Stimulated activated CD4-positive, alpha-beta T cell treated with anti-CD3 and anti-CD28 coated beads, Interleukin-2, amount 100 ng/mL, for 48 hours (primary cell): Measurements from ENCODE around the gene PCNT.
"Not testable (repeated sequence)": the region's sequence is repeated elsewhere in the genome, so short reads cannot be mapped to it uniquely, and the experiment has no call there.

Experiments
- DNase-seq, 2 donors: peaks; one replicate each; pipeline ENCODE4 v3.0.0-alpha.2; 2020

PCNT gene

DNA sequence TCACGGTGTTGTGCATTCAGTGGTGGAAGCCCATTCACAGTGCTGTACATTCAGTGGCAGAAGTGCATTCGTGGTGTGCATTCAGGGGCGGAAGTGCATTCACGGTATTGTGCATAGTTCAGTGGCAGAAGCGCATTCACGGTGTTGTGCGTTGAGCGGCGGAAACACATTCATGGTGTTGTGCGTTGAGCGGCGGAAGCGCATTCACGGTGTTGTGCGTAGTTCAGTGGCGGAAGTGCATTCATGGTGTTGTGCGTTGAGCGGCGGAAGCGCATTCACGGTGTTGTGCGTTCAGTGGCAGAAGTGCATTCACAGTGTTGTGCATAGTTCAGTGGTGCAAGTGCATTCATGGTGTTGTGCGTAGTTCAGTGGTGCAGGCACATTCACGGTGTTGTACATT lies 60.6 kb downstream of the PCNT start:
- DNase-seq, result no peak

DNA sequence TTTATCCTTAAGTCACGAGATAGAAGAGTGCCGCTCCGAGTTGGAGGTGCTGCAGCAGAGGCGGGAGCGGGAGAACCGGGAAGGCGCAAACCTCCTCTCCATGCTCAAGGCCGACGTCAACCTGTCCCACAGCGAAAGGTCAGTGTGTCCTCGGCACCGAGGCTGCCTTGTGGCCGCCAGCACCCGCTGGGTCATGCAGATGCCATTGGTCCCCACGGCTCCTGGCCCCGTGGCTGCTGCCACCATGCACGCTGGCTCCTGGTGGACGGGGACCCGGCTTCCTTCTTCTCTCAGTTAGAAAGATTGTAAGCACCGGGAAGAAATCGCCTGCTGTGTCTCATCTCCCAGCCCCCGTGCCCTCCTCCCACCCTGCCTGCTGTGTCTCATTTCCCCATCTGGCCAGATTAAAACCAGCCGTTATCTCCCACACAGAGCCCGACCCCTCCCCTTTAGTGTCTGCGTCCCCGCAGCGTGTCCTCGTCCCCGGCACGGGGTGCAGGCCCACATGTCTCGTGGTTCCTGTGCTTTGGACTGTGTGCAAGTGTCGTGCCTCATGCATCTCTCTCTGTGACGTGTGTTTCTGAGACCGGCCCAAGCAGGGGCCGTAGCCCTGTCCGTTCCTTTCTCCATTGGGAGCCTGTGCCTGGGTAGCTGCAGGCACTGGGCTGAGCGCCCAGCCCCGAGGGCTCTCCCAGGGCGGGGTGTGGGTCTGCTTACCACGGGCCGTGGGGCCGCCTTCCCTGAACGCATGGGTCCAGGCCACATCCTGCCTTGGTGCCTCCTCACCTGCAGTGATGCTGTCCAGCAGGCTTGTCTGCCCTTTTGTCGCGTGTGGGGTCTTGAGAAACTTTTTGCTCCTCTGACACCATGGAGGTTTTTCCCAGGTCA lies 62.1 kb downstream of the PCNT start:
- no peak for DNase-seq

- DNase-seq, result no peak
Observed at GRCh38 chr21:46386734-46387088, 62.8 kb downstream of the PCNT start.

- DNase-seq, result no peak
Observed at GRCh38 chr21:46388206-46388880, 64.4 kb downstream of the PCNT start.

DNA sequence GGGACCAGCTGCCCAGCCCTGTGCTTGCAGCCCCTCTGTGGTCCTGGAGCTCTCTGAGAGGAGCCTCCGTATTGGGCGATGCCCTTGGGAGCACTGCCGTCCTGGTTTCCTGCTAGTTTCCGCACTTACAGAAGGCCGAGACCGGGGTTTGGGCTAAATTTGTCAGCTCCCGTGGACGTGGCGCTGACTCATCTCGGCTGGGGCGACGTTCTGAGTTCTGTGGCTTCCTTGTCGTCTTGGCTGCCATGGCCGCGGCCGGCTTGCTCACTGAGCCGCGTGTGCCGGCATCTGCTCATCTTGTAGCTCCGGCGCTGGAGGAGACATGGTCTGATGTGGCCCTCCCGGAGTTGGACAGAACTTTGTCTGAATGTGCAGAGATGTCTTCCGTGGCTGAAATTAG lies 64.9 kb downstream of the PCNT start:
- no peak for DNase-seq

- no peak for DNase-seq
Observed at GRCh38 chr21:46390603-46391545, 66.9 kb downstream of the PCNT start.

DNA sequence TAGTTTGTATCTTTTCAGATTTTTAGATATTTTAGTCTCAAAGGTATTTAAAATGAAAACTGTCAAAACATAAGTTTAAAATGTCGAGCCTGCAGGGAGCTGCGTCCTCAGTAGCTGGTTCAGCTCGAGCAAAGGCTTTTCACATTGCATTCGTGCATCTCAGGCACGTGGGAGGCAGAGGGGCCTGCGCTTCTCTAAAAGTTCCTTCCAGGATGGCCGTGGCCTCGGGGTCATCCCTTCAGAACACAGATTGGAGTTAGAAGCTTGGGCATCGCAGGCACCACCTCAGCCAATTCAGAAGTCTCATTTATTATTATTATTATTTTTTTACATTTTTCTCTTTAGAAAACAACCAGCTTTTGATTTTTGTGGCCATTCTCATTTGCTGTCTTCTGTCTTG lies 67.8 kb downstream of the PCNT start:
- no peak for DNase-seq

- DNase-seq, result no peak
Observed at GRCh38 chr21:46392921-46393320, 69.0 kb downstream of the PCNT start.

GRCh38 chr21:46393451-46393940 lies 69.5 kb downstream of the PCNT start:
- DNase-seq, result no peak

DNA sequence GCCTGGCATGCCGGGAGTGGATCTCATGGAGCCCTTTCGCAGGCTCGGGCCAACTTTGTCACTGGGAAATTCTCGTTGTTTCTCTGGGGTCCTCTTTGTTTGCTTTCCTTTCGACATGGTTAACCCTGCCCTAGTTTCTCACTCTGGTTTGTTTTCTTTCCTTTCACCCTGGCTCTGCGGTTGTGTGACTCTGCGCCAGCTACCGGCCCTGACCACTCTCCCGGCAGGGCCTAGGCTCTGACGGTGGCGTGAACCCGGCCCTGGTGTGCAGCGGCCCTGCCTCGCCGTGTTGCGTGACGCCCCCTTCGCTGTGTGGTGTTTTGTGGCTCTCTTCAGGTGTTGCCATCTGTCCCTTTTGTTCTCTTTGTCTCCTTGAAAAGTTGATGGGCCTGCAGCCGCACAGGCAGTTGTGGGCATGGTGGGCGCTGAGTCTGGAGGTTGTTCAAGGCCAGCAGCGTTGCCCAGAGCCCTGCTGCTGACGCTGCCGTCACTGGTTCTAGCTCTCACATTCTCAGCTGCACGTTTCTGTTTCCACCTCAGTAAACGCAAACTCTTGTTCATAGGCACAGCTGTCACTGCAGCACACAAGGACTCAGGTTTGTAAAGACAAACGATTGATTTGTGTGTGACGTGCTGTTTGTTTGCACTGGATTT lies 70.1 kb downstream of the PCNT start:
- no peak for DNase-seq

DNA sequence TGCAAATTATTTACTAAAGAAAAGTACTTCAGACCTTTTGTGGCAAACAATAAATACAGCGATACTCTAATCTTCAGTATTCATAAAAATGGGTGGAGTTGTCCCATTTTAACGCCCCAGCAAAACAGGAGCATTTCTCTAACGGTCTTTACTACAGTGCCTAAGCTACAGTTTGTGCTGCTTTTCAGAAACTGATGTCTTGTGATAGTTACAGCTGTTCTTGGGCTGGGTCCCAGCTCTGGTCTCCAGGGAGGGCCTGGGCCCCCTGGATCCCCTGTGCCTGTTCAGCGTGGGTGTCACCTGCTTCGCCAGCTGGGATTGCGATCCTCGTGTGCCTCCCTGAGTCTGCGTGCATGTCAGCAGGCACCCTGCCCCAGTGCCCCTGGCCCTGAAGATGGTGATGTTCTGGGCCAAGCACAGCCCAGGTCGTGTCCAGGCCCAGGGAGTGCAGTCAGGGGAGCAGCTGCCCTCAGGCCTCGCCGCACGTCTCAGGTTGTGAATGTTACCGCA lies 70.7 kb downstream of the PCNT start:
- DNase-seq, result no peak

DNA sequence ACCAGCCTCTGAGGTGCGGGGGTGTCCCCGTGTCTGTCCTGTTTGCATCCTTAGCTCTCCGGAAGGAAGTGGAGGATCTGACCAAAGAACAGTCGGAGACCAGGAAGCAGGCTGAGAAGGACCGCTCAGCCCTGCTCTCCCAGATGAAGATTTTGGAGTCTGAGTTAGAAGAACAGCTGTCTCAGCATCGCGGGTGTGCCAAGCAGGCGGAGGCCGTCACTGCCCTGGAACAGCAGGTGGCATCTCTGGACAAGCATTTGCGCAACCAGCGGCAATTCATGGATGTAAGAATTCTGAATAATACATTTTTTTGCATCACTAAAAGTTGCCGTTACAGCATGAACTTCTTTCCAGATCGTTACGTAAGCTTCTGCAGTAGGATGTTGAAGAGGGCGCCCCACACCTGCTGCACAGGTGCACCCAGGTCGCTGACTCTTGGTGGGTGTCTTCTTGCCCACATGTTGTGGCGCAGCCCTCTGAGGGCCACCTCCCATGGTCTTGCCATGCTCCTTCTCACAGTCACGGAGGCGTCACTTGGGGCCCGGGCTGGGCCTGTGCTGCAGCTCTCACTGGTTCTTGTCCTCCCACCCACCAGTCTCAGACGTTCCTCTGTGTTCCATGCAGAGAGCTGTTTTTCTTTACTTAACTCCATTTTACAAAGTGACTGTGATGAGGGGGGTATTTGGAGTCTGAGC lies 73.4 kb downstream of the PCNT start:
- DNase-seq, result no peak

GRCh38 chr21:46397993-46398392 lies 74.0 kb downstream of the PCNT start:
- DNase-seq, result no peak

DNA sequence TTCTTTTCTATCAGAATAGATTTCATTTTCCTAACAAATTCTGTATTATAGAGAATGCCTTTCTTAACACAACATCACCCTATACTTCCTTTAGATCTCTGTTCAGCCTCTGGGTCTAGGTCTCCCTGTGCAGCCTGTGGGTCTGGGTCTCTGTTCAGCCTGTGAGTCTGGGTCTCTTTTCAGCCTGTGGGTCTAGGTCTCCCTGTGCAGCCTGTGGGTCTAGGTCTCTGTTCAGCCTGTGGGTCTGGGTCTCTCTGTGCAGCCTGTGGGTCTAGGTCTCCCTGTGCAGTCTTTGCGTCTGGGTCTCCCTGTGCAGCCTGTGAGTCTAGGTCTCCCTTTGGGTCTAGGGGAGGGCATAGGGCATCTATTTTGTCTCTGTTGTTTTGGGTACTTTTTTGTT lies 75.2 kb downstream of the PCNT start:
- no peak for DNase-seq

DNA sequence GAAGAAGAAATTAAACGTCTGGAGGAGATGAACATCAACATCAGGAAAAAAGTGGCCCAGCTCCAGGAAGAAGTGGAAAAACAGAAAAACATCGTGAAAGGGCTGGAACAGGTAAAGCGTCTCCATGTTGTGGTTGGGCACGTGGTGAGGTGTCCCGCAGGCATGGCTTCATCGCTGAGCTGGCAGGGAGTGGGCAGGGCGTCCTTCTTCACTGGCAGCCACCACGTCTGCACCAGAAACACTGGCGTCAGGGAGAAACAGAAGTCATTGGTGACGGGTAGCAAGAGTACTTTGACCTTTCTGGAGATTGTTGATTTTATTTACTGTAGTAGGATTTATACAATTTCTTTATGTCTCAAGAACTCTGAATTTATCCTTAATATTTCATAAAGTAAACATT lies 75.7 kb downstream of the PCNT start:
- DNase-seq, result no peak

DNA sequence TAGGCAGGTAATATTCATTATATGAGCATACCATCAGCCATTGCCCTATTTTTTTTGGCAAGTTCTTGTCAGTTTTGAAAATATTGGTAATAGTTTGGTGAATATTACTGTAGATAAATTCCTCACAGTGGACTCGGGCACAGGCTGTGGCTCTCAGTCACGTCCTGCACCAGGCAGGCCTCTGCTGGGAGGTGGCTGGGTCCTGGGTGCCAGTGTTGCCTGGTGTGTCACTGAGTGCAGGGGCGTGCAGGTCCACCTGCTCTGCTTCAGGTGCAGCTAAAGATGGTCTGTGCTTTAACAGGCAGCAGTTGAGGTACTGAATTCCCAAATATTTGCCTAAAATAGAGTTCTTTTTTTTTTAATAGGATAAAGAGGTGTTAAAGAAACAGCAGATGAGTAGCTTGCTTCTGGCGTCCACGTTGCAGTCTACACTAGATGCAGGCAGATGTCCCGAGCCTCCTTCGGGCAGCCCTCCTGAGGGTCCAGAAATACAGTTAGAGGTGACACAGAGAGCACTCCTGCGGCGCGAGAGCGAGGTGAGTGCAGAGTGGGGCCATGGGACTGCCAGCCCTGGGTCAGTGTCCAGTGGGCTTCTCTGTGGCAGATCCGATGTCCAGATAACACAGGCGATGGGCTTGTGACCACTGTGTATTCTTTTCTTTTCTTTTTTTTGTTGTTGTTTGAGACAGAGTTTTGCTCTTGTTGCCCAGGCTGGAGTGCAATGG lies 77.4 kb downstream of the PCNT start:
- DNase-seq, result no peak

DNA sequence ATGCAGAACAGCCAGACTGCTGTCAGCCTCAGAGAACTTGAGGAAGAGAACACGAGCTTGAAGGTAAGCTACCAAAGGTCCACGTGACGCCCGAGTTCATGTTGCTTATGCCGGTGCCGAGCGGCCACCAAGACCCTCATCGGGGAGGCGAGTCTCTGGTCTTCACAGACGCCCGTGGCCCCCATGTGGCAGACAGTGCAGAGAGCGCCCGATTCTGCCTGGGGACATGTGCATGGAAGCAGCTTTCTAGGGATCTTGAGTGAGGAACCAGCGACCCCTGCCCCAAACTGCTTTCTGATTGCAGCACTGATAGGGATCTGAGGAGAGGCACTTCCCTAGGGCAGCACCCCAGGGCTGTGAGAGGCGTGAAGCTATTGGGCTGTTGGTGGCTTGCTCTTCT lies 78.5 kb downstream of the PCNT start:
- DNase-seq, result no peak

- not testable (repeated sequence) for DNase-seq
Observed at GRCh38 chr21:46403234-46403811, 79.4 kb downstream of the PCNT start.

DNA sequence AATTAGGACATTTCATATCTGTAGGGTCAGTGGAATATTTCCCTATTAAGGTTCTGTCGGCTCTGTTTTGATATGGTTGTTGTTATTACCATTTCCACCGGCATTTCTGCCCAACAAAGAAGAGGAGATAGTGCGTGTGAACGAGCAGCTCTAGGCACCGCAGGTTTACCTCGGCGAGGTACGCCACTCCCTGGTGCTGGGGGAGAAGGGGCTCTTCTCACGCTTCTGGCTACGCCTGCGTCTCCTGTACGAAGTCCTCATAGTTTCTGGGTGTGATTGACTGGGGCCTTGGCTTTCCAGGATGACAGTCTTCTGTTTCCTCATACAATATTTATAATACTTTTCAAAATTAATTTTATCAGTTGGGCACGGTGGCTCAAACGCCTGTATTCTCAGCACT lies 80.3 kb downstream of the PCNT start:
- DNase-seq, result no peak

DNA sequence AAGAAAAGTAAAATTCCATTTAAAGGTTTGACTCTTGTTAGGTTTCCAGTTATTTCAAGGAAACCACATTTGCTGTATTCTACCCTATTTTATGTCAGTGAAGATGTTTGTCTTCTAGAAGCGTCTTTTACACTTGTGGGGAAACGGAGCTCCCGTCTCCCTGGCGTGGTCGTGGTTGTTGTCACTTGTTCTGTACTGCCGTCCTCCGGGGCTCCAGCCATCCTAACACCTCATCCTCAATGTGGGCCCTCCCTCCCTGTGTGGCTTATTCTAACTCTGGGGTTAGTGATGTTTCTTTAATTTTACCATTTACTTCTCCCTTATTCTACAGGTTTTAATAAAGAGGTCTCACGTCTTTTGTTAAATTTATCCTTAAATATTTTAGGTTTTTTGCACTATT lies 82.0 kb downstream of the PCNT start:
- no peak for DNase-seq
